Measurements from ENCODE around the gene RDH16.

Gene RDH16

DNA sequence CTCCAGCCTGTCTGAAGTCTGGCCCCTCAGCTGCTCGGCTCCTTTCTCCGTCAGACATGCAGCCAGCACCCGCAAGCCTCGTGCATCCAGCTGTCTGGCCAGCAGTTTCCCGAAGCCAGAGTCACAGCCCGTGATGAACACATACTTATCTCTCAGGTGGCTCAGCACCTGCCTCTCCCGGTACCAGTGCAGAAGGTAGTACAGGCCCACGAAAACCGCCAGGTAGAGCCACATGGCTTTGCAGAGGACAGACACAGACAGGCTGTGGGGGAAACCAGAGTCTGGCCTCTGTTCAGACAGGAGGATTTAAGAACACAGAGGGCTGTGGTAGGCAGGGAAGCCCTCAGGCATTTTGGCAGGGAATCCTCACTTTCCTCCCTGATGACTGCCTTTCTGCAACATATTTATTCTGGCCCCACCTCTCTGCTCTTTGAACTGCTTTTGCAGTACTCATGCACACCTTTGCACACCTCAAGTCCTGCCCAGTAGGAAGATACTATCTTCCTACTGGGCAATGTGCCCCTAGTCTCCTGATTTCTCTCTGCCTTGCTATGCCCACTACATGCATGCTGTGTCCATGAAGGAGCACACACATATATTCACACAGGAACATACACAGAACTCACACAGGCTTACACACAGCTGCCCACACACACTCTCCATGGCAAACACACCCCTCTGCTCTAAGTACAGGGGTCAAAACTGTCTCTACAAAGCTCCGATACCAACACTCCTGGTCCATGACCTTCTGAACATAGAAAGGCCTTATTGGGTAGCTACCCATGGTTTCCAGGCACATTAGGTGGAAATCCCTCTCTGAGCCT lies at the start of gene RDH16:
RDH16 (minus strand) TSS at position 380 of the 824 bp plus-strand sequence; CDS start at position 234, 146 bp downstream.
- no peak for DNase-seq (ENCODE audit: low read depth)

- no peak for DNase-seq (ENCODE audit: low read depth)
These were observed 49.5 kb upstream of the RDH16 start for GRCh38 chr12:57006809-57007475.

GRCh38 chr12:57005980-57006808 lies 48.8 kb upstream of the RDH16 start, which contains the start of gene ZBTB39:
ZBTB39 (minus strand) TSS chr12:57006546; CDS start chr12:57004917, 1,629 bp downstream.
- peak; percentile 59 for DNase-seq (ENCODE audit: low read depth)

GRCh38 chr12:57004651-57005050 lies 47.2 kb upstream of the RDH16 start:
- DNase-seq (ENCODE audit: low read depth): no peak

DNA sequence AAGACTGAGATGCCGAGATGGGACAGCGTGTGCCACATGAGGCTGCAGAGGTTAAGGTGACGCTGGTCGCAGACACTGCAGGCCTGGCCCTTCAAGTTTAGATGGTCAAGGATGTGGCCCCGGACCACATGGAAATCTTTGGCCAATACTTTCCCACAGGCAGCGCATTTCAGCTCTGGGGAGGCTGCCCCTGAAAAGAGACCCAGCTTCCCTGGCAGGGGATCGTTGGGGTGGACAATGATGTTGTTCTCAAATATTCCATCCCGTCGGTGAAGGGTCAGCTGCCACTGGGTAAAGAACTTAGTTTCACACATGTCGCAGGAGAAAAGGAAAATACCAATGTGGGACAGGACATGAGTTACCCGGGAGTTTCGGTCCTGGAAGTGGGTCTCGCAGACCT lies 46.0 kb upstream of the RDH16 start:
- no peak for DNase-seq (ENCODE audit: low read depth)

DNA sequence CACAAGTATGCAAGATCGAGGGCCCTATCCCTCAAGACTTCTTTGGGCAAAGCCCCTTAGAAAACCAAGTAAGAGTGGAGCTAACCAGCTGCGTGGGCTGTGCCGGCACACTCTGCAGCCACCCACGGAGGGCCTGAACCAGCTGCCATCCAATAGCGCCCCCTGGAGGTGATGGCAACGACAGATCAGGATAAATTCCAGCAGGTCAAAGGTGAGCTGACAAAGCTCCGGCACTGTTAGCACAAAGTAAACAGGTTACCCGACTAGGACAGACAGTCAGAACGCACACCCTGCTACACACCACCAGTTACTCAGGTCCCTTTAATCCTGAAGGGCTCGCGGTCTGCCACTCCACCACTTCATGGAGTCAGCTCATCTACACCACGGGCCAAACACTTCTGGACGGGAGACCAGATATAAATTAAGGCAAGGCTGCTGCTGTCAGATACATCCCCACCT lies 44.1 kb upstream of the RDH16 start:
- DNase-seq (ENCODE audit: low read depth): peak; percentile 51

DNA sequence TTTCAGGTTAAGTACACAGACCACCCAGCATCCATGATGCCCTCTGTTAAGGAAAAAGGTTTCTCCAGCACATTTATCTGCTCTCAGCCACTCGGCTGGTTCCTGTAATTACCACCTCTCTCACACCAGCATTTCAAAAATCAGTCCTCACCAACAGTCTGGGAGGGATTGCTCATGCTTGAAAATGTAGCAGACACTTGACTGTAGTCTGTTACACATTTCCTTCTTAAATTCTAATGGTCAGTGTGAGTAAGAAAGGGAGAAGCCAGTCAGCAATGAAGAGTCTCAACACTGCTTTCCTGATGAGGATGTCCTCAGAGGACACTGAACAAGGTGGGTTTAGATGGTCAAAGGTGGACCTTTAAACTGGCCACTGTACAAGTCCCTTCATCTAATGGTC lies 43.0 kb upstream of the RDH16 start:
- DNase-seq (ENCODE audit: low read depth): no peak

DNA sequence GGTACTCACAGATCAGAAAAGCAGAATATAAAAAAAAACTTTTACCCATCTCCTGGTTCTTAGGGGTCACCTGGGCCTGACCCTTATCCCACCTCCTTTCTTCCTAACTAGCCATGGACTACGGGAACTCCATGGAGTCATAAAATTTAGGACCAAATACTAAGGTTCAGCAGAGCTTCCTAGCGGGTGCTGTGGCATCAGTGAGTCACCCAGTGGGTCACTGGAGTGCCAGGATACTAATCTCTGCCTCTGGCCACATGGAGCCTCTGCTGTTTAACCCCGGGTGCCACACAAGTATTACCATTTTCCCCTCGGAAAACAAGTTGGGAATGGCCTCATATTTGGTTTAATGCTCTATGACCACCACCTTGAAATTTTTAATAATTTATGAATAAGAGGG lies 42.0 kb upstream of the RDH16 start:
- no peak for DNase-seq (ENCODE audit: low read depth)

- DNase-seq (ENCODE audit: low read depth): no peak
These were observed 41.6 kb upstream of the RDH16 start for GRCh38 chr12:56998981-56999380.

- DNase-seq (ENCODE audit: low read depth): no peak
These were observed 40.9 kb upstream of the RDH16 start for GRCh38 chr12:56998316-56998715.

GRCh38 chr12:56996793-56997545 lies 39.6 kb upstream of the RDH16 start:
- no peak for DNase-seq (ENCODE audit: low read depth)

DNA sequence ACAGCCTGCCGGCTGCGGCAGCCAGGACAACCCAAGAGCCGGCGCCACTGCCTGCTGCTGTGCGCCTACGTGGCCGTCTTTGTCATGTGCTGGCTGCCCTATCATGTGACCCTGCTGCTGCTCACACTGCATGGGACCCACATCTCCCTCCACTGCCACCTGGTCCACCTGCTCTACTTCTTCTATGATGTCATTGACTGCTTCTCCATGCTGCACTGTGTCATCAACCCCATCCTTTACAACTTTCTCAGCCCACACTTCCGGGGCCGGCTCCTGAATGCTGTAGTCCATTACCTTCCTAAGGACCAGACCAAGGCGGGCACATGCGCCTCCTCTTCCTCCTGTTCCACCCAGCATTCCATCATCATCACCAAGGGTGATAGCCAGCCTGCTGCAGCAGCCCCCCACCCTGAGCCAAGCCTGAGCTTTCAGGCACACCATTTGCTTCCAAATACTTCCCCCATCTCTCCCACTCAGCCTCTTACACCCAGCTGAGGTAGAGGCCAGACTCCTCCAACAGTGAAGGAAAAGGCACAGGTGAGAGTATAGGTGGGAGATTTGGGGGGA lies 38.6 kb upstream of the RDH16 start:
- no peak for DNase-seq (ENCODE audit: low read depth)

DNA sequence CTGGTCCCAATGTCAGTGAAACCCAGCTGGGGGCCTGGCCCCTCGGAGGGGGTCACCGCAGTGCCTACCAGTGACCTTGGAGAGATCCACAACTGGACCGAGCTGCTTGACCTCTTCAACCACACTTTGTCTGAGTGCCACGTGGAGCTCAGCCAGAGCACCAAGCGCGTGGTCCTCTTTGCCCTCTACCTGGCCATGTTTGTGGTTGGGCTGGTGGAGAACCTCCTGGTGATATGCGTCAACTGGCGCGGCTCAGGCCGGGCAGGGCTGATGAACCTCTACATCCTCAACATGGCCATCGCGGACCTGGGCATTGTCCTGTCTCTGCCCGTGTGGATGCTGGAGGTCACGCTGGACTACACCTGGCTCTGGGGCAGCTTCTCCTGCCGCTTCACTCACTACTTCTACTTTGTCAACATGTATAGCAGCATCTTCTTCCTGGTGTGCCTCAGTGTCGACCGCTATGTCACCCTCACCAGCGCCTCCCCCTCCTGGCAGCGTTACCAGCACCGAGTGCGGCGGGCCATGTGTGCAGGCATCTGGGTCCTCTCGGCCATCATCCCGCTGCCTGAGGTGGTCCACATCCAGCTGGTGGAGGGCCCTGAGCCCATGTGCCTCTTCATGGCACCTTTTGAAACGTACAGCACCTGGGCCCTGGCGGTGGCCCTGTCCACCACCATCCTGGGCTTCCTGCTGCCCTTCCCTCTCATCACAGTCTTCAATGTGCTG lies 38.0 kb upstream of the RDH16 start:
- DNase-seq (ENCODE audit: low read depth): no peak

DNA sequence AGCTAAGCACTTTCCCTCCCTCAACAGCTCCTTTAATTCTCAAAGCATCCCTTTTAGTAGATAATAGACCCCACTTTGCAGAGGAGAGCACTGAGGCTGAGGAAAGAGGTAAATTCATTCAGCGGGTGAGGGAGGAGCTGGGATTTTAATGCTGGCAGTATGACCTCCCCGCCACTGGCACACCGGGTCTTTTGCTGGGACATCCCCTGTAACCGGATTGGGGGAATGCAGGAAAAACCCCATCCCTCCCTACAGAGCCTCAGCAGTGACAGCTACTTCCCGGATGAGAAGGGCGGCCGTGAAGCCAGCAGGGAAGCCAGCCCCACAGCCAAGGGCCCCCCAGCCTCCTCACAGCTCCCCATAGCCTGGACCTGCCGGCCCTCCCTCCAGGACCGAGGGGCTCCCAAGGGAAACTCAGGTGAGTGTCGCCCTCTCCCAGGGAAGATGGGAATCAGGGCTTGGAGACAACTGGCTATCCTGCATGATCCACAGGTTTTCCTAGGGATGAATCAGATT lies 36.9 kb upstream of the RDH16 start:
- DNase-seq (ENCODE audit: low read depth): no peak

DNA sequence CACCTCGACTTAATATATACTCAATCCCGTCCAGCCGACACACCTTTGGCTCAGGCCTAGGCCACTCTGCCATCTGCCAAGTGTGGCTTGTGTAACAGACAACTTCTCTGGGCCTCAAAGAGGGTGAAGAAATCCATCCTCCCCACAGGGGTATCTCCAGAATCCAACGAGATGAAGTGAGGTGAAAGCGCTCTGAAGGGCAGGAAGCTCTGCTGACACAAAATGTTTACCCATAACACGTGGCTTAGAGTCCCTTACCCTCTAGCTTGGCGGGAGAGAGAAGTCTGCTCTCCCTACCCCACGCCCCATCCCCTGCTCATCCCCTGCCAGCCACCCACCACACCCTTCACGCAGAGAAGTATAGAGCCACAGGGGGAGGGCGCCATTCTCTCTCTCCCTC lies 35.9 kb upstream of the RDH16 start:
- no peak for DNase-seq (ENCODE audit: low read depth)

GRCh38 chr12:56991319-56992246 lies 34.2 kb upstream of the RDH16 start:
- DNase-seq (ENCODE audit: low read depth): no peak

DNA sequence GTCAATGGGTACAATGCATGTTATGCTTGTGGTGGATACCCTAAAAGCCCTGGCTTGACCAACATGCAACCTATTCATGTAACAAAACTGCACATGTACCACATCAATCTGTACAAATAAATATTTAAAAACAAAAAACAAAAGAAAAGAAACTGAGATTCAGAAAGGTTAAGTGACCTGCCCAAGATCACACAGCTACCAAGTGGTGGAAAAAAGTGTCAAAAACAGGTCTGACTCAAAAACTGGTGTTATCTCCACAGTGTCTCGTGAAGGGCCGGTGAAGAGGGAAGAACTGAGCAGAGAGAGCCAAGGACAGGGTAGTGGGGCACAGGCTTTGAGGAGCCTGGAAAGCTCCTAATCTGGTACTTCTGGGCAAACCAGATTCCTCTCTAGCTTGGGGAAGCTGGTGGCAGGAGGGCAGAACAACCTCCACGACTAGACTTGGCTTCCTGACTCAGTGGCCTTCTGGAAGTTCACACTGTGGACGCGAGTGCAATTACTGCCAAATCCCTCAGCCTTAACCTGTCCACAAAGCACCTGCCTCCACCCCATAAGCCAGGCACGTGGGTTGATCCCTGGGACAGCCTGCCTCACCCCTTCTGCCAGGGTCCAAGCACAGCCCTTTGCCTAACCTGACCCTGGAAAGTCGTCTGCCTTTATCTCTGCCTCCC lies 33.4 kb upstream of the RDH16 start:
- no peak for DNase-seq (ENCODE audit: low read depth)

DNA sequence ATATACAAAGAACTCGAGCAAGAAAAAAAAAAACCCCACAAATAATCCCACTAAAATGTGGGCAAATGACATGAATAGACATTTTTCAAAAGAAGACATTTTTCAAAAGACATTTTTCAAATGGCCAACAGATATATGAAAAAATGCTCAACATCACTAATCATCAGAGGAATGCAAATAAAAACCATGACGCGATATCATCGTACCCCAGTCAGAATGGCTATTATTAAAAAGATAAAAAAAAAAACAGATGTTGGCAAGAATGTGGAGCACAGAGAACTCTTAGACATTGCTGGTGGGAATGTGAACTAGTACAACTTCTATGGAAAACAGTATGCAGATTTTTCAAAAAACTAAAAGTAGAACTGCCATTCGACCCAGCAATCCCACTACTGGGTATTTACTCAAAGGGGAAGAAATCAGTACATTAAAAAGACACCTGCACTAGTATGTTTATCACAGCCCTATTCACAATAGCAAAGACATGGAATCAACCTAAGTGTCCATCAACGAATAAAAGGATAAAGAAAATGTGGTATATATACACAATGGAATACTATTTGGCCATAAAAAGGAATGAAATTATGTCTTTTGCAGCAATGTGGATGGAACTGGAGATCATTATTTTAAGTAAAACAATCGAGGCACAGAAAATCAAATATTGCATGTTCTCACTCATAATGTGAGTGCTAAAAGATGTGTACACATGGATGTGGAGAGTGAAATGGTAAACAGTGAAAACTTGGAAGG lies 32.6 kb upstream of the RDH16 start:
- DNase-seq (ENCODE audit: low read depth): no peak
